ENCODE measurements around the gene TAS2R20. TPM values are rescaled to one million over a fixed set of nuclear protein-coding genes. Genes with fewer than 3 reads are reported as not detected.
A peak's percentile ranks its signal among the peaks of the same experiment; 100 is the strongest.

TAS2R20 gene
- total and polyA plus RNA-seq, 12 donors = 0.13 to 0.64 (median 0.38) TPM

GRCh38 chr12:11031307-11031706 is 33.2 kb upstream of the TAS2R20 start, which contains the start of gene TAS2R31:
TAS2R31 (minus strand) TSS chr12:11031407; CDS start chr12:11031335, 72 bp downstream.
- 97 to 99% methylated on average over 6 of the region's 6 CpGs for WGBS, 2 donors
- Histone ChIP-seq H3K9me3 (no peaks in the 10 kb centered on the region), H3K4me1 (no peaks in the 10 kb centered on the region), H3K27ac (no peak within 1 kb of the TSS), H3K36me3 (peaks cover 0 to 8% (median 0%) of the 10 kb centered on the region in 9 donors), H3K27me3 (no peaks in the 10 kb centered on the region), H3K4me3 (no peak within 1 kb of the TSS)
- intact Hi-C loops (cut with DNase I) = no loop called here
- DNase-seq = no peak
- no peak for ATAC-seq
- no peak for TF ChIP-seq CTCF (IDR thresholded peaks at IDR 0.05)

- ATAC-seq (no peak), DNase-seq (no peak)
- Histone ChIP-seq H3K4me1 (no peaks in the 10 kb centered on the region), H3K27ac (no peak overlapping the region), H3K27me3 (no peaks in the 10 kb centered on the region), H3K36me3 (peaks cover 0 to 14% (median 0%) of the 10 kb centered on the region in 9 donors), H3K9me3 (peaks cover 0 to 10% (median 0%) of the 10 kb centered on the region in 11 donors), H3K4me3 (no peak overlapping the region)
- intact Hi-C loops (cut with DNase I) = no loop called here
- TF ChIP-seq CTCF (IDR thresholded peaks at IDR 0.05) = peak in 1 of 9 donors; percentile 9
- 95 to 96% methylated on average over 6 of the region's 6 CpGs for WGBS, 2 donors
Measured at GRCh38 chr12:11026118-11026517, 28.0 kb upstream of the TAS2R20 start.

GRCh38 chr12:11023387-11023786 is 25.3 kb upstream of the TAS2R20 start:
- no peak for DNase-seq
- 81 to 88% methylated on average over 2 of the region's 2 CpGs for WGBS, 2 donors
- no peak overlapping the region for H3K4me3 ChIP-seq
- ATAC-seq = no peak
- peaks cover 0 to 10% (median 0%) of the 10 kb centered on the region in 11 donors for H3K9me3 ChIP-seq
- peaks cover 0 to 14% (median 0%) of the 10 kb centered on the region in 9 donors for H3K36me3 ChIP-seq
- H3K4me1 ChIP-seq = no peaks in the 10 kb centered on the region
- intact Hi-C loops (cut with DNase I) = no loop called here
- TF ChIP-seq CTCF (IDR thresholded peaks at IDR 0.05) = no peak
- H3K27me3 ChIP-seq = no peaks in the 10 kb centered on the region
- no peak overlapping the region for H3K27ac ChIP-seq

- intact Hi-C loops (cut with DNase I) = no loop called here
- no peak for ATAC-seq
- H3K27ac ChIP-seq = no peak within 1 kb of the TSS
- H3K36me3 ChIP-seq = peaks cover 0 to 14% (median 0%) of the 10 kb centered on the region in 9 donors
- no peak within 1 kb of the TSS for H3K4me3 ChIP-seq
- no peaks in the 10 kb centered on the region for H3K4me1 ChIP-seq
- WGBS, 2 donors = 94 to 100% methylated on average over 1 of the region's 1 CpG
- H3K9me3 ChIP-seq = peaks cover 0 to 10% (median 0%) of the 10 kb centered on the region in 11 donors
- no peak for TF ChIP-seq CTCF (IDR thresholded peaks at IDR 0.05)
- no peaks in the 10 kb centered on the region for H3K27me3 ChIP-seq
- DNase-seq = no peak
Measured at GRCh38 chr12:11022520-11022919, 24.4 kb upstream of the TAS2R20 start, which contains the start of gene TAS2R19. TAS2R19 (minus strand) TSS chr12:11022620; CDS start chr12:11022571, 49 bp downstream.
